AG09319 (cell line): ENCODE results near the gene PHF24.

Source experiments
- DNase-seq: peaks from one replicate; pipeline ENCODE4 v3.0.0-alpha.2; 2010; ENCODE audit warnings: low read depth; ENCODE audit errors: extremely low read depth
- TF ChIP-seq, protein P1 (sequence below): IDR thresholded peaks from 2 replicates; pipeline ENCODE4 v1.5.1; 2011; ENCODE audit warnings: low read depth, mild to moderate bottlenecking, inconsistent platforms, low read length, moderate library complexity

PHF24 gene

DNA sequence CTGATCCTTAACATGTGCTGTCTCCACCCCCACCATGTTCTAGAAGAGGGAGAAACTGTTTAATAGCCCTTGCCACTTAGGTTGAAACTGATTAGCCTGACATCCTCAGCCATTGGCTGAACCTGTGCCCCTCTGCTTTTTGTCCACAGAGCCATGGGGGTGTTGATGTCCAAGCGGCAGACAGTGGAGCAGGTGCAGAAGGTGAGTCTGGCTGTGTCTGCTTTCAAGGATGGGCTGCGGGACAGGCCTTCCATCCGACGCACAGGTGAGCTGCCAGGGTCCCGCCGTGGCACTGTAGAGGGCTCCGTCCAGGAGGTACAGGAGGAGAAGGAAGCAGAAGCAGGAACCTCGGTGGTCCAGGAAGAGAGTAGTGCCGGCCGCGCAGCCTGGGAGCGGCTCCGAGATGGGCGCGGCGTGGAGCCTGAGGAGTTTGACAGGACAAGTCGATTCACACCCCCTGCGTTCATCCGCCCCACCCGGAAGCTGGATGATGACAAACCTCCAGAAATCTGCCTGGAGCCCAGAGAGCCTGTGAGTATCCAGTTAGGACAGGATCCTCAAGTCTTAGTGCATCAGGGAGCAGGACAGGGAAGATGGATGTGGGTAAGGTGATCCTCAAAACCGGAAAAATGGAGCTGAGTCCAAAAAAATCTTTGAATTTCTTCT, 13.2 kb downstream of the PHF24 start:
- DNase-seq: no peak
- TF ChIP-seq, protein P1, sequence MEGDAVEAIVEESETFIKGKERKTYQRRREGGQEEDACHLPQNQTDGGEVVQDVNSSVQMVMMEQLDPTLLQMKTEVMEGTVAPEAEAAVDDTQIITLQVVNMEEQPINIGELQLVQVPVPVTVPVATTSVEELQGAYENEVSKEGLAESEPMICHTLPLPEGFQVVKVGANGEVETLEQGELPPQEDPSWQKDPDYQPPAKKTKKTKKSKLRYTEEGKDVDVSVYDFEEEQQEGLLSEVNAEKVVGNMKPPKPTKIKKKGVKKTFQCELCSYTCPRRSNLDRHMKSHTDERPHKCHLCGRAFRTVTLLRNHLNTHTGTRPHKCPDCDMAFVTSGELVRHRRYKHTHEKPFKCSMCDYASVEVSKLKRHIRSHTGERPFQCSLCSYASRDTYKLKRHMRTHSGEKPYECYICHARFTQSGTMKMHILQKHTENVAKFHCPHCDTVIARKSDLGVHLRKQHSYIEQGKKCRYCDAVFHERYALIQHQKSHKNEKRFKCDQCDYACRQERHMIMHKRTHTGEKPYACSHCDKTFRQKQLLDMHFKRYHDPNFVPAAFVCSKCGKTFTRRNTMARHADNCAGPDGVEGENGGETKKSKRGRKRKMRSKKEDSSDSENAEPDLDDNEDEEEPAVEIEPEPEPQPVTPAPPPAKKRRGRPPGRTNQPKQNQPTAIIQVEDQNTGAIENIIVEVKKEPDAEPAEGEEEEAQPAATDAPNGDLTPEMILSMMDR: no peak

DNA sequence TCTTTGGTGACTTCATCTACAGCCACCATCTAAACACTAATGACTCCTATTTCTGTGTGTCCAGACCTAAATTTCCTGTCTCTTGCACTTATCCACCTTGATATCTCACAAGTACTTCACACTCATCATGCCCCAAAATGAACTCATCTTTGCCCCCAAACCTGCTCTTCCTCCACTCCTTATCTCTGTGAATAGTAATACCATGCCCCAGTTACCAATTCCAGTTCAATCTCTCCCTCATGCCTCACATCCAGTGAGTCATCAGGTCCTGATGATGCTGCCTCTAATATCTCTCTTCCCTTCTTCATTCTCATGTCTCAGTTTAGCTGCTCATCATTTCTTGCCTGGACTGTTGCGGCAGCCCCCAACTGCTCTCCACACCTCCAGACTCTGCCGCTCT, 16.6 kb downstream of the PHF24 start:
- TF ChIP-seq, protein P1: no peak
- DNase-seq: no peak

DNA sequence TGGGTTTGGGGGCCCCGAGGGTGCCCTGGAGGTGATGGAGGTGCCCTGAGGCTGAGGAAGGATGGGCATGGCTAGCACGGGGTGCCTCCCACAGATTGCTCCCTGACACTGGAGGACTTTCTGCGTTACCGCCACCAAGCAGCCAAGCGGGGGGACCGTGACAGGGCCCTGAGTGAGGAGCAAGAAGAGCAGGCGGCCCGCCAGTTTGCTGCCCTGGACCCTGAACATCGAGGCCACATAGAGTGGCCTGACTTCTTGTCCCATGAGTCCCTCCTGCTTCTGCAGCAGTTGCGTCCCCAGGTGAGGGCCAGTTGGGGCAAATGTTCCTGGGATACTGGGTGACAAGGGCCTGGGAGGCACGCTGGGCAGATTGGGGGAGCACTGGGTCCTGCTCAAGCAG, 18.4 kb downstream of the PHF24 start:
- TF ChIP-seq, protein P1: no peak
- DNase-seq: no peak

DNA sequence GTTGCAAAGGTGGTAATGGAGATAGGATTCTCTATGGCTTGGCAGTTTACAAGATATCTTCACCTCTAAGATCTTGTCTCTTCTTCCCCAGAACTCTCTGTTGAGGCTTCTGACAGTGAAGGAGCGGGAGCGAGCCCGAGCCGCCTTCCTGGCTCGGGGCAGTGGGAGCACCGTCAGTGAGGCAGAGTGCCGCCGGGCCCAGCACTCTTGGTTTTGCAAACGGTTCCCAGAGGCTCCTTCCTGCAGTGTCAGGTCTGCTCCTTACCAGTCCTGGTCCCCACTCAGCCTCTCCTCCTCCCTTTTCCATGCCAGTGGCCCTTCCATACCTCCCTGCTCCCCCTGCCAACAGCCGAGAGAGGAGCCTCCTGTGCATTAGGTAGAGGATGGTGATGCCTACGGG, 18.9 kb downstream of the PHF24 start:
- TF ChIP-seq, protein P1: no peak
- no peak for DNase-seq

DNA sequence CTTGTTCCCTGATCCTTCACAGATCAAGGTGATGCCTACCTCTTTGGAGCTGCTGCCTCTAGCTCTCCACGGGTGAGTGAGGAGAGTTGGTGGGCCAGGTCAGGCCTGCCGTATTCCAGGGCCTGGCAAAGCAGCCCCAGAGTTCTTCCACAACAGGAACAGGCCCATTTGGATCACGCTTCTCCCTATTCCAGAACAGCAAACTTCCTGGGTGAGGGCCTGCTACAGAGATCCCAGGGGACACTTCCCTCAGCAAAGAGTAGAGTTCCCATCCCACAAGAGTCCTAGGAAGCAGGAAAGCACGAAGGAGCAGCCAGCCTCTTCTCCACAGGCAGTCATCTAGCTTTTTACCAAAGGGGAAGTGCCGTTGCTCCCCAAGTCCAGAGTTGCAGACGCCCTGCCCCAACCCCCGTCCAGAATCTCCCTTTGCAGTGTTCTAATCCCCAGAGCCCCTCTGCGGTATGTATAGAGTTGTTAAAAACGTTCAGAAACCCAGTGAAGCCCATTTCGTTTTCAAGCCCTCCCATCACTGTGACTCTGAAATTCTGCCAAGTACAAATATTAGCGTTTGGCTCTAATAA, 22.2 kb downstream of the PHF24 start:
- no peak for DNase-seq
- TF ChIP-seq, protein P1: no peak

DNA sequence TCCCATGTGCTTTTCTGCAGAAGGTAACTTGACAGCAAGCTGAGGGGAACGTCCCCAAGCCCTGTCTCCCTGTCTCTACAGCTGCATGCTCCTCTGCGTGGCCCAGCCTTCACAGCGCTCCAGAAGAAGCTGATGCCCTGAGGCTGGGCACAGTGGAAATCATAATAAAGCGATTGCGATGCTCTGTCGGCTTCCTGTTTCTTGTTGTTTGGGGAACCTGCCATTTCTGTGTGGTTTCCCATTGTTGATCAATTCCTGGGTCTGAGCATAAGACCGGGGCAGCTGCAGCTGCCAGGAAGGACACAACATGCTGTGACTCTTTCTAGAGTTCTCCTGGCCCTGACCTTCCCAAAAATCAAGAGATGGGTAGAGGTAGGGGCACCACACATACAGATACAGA, 24.3 kb downstream of the PHF24 start:
- TF ChIP-seq, protein P1: no peak
- DNase-seq: no peak

DNA sequence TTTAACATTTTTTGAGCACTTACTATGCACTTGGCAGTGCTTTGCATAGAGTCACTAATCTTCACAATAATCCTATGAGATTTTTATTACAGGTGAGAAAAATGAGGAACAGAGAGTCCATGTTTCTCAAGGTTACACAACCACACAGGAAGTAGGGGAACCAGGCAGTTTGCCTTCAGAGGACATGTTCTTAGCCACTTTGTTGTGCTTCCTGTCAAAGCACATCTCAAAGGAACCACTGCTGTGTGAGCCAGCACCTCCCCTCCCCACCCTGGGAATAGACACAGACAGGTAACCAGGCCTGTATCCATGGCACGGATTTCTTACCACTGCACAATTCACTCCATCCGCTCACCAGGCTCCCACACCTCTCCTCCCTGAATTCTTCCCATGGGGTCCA, 25.1 kb downstream of the PHF24 start:
- no peak for DNase-seq
- TF ChIP-seq, protein P1: no peak
